GM12864 (cell line): ENCODE data around the gene GRK1.

Experiments used
- DNase-seq: peaks from one replicate; pipeline ENCODE4 v3.0.0-alpha.2; 2011; ENCODE audit warnings: low read depth
- H3K4me3 ChIP-seq: 2 replicates; pipeline ENCODE4 v1.5.1; 2011; ENCODE audit warnings: mild to moderate bottlenecking, low read depth, low read length, control low read depth
- CTCF ChIP-seq: IDR thresholded peaks from 2 replicates; pipeline ENCODE4 v1.5.1; 2011; ENCODE audit warnings: low read depth, mild to moderate bottlenecking, moderate library complexity, low read length, control low read depth, inconsistent platforms; ENCODE audit errors: missing control alignments

The GRK1 gene

DNA sequence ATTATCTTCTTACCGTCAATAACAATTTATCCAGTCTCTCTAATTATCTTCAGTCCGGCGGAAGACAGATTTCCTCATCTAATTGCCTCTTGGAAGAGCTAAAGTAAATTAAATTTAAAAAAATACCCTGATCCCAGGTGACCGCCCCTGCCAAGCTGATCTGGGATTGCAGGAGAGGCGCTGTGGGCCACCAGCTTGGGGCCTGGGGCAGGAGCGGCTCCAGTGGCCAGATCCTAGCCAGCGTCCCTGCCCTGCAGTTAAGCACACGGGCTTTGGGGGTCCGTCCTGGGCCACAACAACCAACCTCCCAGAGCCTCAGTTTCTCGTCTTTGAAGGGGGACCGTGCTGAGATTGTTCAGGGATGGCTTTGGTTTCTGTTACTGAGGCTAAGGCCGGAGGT, 79.7 kb downstream of the GRK1 start:
- no peak for DNase-seq
- no peak for TF ChIP-seq CTCF

GRCh38 chr13:113747291-113747833, 80.3 kb downstream of the GRK1 start:
- DNase-seq, result no peak
- no peak overlapping the region for H3K4me3 ChIP-seq
- TF ChIP-seq CTCF, result no peak

More for the DNA sequence above, 79.7 kb downstream of the GRK1 start:
- H3K4me3 ChIP-seq, result no peak overlapping the region

GRCh38 chr13:113748101-113748861, 81.3 kb downstream of the GRK1 start:
- no peak for DNase-seq
- TF ChIP-seq CTCF, result no peak
- H3K4me3 ChIP-seq, result no peak overlapping the region

DNA sequence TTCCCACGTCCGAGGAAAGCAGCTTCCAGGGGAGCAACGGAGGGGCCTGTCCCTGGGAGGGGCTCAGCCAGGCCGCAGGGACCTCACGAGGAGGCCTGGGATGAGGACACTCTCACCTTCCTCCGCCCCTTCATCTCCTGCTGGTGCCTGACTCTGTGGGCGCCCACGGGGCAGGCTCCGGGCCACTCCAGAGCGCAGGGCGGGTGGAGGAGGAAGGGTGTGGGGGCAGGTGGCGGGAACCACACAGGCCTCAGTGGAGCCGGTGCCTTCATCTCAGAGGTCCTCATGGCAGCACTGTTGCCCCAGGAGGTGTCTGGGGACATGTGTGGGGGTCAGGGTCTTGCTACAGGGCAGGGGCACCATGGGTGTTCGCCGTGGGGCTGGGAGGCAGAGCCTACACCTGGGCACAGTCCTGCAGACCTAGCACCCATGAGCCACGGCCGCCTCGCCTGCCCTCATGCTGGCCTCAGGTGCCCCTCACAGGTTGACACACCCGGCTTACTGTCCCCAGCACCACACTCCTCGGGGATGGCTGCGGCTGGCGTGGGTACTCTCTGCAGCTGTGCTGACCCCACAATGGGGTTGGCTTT, 81.9 kb downstream of the GRK1 start:
- no peak for TF ChIP-seq CTCF
- no peak for DNase-seq
- no peak overlapping the region for H3K4me3 ChIP-seq

- no peak for TF ChIP-seq CTCF
- no peak overlapping the region for H3K4me3 ChIP-seq
- DNase-seq, result no peak
These were observed 82.5 kb downstream of the GRK1 start for GRCh38 chr13:113749507-113749906.

GRCh38 chr13:113749967-113750366, 82.9 kb downstream of the GRK1 start:
- no peak for TF ChIP-seq CTCF
- DNase-seq, result no peak

More at GRCh38 chr13:113749967-113750366, 82.9 kb downstream of the GRK1 start:
- H3K4me3 ChIP-seq, result no peak overlapping the region
